Stimulated activated CD8-positive, alpha-beta memory T cell treated with anti-CD3 and anti-CD28 coated beads, Interleukin-7, amount 100 ng/mL, for 48 hours (primary cell): ENCODE data around the gene TBC1D14.

Experiments
- DNase-seq, 2 donors: peaks; one replicate each; pipeline ENCODE4 v3.0.0-alpha.2; 2020; ENCODE audit warnings: low read depth in 1 of 2; ENCODE audit errors: extremely low read depth in 1 of 2

TBC1D14 gene

GRCh38 chr4:6991771-6992557 is 82.3 kb downstream of the TBC1D14 start:
- no peak for DNase-seq

- DNase-seq = no peak
These were observed 83.4 kb downstream of the TBC1D14 start for GRCh38 chr4:6992728-6993677.

- DNase-seq = no peak
These were observed 86.9 kb downstream of the TBC1D14 start for GRCh38 chr4:6996481-6996880.

DNA sequence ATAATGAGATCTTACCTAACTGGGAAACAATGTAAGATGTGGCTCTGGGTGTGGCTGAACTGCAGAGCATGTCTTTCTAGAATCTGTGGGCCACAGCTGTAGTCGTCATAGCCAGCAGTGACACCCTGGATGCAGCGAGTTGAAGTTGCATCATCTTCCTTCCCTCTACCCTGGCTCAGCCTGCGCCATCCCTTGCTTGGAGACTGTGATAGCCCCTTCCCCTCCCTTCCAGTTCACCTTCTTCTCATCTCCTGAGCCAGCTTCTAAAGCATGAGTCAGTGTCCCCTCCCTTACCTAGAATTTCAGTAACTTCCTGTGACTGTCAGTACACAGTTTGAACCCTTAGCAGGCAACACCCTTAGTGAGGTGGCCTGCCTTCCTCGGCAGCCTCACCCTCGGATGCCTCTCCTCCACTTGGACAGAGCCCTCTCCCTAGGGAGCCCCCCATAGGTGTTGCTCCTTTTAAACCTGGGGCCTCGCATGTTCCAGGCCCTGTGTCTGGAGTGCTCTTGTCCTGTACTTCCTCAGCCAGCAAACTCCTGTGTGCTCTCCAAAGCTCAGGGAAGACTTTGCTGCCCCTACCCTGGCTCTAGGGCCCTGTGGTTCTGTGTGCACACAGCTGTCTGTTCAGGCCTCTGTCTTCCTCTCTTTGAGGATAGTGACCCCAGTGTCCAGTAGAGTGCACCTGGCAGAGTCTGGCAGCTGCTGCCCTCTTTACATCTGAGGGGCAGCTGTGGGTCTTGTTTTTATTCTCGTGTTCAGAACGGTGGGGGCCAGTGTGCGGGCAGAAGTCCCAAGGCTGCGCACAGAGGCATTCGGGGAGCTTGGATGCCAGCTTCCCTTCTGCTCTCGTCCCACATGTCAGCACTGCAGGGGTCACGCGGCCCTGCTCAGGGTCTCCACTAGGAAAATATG is 89.8 kb downstream of the TBC1D14 start:
- DNase-seq = no peak

- no peak for DNase-seq
These were observed 91.0 kb downstream of the TBC1D14 start for GRCh38 chr4:7000421-7001176.

DNA sequence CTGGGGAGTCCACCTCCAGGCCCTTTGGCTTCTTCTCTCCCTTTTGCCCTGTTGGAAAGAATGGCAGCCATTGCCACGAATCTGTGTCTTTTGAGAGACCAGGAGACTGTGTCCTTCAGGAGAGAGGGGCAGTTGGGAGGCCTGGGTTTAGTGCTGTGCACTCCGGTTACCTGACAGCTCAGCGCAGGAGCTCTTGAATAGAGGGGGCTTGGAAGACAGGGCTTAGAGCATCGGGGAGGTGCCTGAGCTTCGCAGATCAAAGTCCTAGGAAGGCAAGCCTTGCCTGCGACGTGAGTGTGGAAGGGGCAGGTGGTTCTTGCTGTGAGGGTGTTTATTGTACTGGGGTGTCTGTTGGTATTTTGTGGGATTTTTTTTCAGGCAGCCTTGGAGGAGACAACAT is 91.6 kb downstream of the TBC1D14 start:
- DNase-seq = no peak

DNA sequence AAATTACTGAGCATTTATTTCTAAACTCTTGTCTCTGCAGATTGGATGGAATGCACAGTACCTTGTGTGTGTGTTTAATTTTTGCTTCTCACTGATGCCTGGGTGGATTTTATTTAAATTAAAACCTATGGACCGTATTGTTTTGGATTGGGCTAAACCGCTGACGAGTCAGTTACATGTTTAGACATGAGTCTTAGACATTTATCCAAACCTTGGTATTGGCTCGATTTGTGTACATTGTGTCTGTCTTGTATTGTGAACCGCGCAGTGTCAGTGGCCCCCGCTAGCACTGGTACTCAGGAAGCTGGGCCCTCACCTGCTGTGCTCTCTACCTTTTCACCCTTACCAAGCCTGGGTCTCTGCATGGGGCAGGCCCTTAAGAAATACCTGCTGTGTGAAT is 92.7 kb downstream of the TBC1D14 start:
- no peak for DNase-seq

- no peak for DNase-seq
These were observed 93.7 kb downstream of the TBC1D14 start for GRCh38 chr4:7003176-7003878.

DNA sequence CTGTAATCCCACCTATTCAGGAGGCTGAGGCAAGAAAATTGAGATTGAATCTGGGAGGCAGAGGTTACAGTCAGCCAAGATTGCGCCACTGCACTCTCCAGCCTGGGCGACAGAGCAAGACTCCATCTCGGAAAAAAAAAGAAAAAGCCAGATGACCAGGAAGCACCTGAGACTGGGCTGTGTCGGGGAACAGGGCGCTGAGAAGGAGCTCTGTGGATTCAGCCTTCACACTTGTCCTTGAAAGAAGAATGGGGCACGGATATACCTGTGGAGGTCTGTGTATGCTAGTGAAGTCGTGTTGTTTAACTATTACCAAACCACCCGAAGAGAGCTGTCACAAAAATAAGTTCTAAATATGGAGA is 94.2 kb downstream of the TBC1D14 start:
- no peak for DNase-seq

DNA sequence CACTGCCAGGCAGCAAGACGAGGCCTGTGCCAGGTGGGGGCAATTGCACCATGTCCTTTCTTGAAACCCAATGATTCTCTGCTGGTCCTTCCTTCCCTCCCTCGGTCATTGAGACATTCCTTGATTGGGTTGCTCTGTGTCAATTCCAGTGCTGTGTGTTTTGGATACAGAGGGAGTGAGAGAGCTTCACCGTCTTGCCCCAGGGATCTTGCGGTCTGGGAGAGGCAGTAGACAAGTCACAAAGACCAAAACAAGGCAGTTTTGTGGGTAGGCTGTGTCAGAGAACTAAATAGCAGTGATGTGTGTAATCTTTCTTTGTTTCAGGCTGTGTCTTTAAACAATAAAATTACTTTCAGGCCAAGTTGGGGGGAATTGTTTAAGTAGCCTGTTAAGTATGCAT is 94.7 kb downstream of the TBC1D14 start:
- DNase-seq = no peak

DNA sequence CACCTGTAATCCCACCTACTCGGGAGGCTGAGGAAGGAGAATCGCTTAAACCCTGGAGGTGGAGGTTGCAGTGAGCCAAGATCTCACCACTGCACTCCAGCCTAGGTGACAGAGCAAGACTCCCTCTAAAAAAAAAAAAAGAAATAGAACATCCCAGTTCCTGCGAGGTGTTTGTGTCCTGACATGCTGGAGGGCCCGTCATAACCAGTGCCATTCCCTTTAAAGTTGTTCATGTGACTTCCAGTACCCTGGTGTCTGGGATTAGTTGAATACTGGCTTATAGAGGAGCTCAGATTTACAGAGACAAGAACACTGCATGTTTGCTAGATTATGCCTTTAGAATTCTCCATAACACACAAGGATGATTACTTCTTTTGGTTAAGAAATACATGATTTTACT is 95.9 kb downstream of the TBC1D14 start:
- no peak for DNase-seq

GRCh38 chr4:7006411-7006810 is 96.8 kb downstream of the TBC1D14 start:
- DNase-seq = no peak

- DNase-seq = no peak
These were observed 97.7 kb downstream of the TBC1D14 start for GRCh38 chr4:7007142-7007907.

- no peak for DNase-seq
These were observed 98.3 kb downstream of the TBC1D14 start for GRCh38 chr4:7007944-7008343.

GRCh38 chr4:7009564-7009963 is 99.9 kb downstream of the TBC1D14 start:
- DNase-seq = no peak

DNA sequence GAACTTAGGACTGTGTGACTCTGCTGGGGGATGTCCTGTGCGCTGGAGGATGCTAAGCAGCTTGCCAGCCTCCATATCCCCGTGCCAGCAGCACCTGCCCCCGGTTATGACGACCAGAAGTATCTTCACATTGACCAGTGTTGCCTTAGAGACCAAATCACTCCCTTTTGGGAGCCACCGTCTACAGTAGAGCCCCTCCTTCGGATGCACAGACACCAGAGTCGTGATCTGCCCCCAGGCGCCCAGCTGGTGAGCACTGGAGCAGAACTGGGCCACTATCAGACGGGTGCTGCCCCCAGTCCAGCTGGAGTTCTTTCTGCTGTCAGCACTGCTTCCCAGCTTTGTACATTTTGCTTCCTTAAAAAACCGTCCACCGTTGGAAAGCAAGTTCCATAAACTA is 103.5 kb downstream of the TBC1D14 start:
- no peak for DNase-seq

GRCh38 chr4:7014815-7015214 is 105.2 kb downstream of the TBC1D14 start:
- no peak for DNase-seq

- no peak for DNase-seq
These were observed 105.9 kb downstream of the TBC1D14 start for GRCh38 chr4:7015383-7016035.
